HUES64 (cell line): ENCODE measurements around the gene TRMT10C.
"Not testable (repeated sequence)": the region's sequence is repeated elsewhere in the genome, so short reads cannot be mapped to it uniquely, and the experiment has no call there.

ENCODE experiments used
- H3K27ac ChIP-seq: 2 replicates; pipeline ENCODE4 v1.7.0; 2013; ENCODE audit warnings: low read depth, low read length, inconsistent platforms
- H3K27me3 ChIP-seq: 2 replicates; pipeline ENCODE4 v1.6.1; 2013; ENCODE audit warnings: mild to moderate bottlenecking, low read length; ENCODE audit not compliant: insufficient read depth
- H3K36me3 ChIP-seq: 2 replicates; pipeline ENCODE4 v1.6.1; 2013; ENCODE audit warnings: mild to moderate bottlenecking, low read length; ENCODE audit not compliant: insufficient read depth
- H3K4me1 ChIP-seq: 2 replicates; pipeline ENCODE4 v1.6.1; 2013; ENCODE audit warnings: mild to moderate bottlenecking, low read length, moderate library complexity; ENCODE audit not compliant: insufficient read depth
- H3K4me3 ChIP-seq: 2 replicates; pipeline ENCODE4 v1.5.1; 2013; ENCODE audit warnings: mild to moderate bottlenecking, low read length, moderate library complexity
- H3K9ac ChIP-seq: 2 replicates; pipeline ENCODE4 v1.6.1; 2013; ENCODE audit warnings: mild to moderate bottlenecking, low read depth, low read length
- H3K9me3 ChIP-seq: 2 replicates; pipeline ENCODE4 v1.6.1; 2013; ENCODE audit warnings: low read depth, low read length; ENCODE audit not compliant: insufficient read depth
- WGBS: fragments of 150-250, 120-280 bp; methylation state at CpG from one replicate; pipeline ENCODE4 v1.1.7; 2013; ENCODE audit warnings: missing lambda C conversion rate; 5-methylcytosine and 5-hydroxymethylcytosine counted together

The TRMT10C gene

GRCh38 chr3:101530686-101531047 lies 31.0 kb upstream of the TRMT10C start:
- no peaks in the 10 kb centered on the region for H3K27me3 ChIP-seq
- no peaks in the 10 kb centered on the region for H3K36me3 ChIP-seq
- 67% methylated on average over 1 of the region's 2 CpGs for WGBS
- H3K4me1 ChIP-seq = peaks cover 7% of the 10 kb centered on the region
- no peak overlapping the region for H3K9ac ChIP-seq
- peaks cover 13% of the 10 kb centered on the region for H3K9me3 ChIP-seq
- no peak overlapping the region for H3K4me3 ChIP-seq
- peak overlapping the region; percentile 65; the same call in 1 of the 2 replicates for H3K27ac ChIP-seq

- Histone ChIP-seq H3K4me1 (peaks cover 7% of the 10 kb centered on the region), H3K9ac (no peak overlapping the region), H3K27ac (no peak overlapping the region), H3K27me3 (no peaks in the 10 kb centered on the region), H3K36me3 (no peaks in the 10 kb centered on the region), H3K9me3 (peaks cover 12% of the 10 kb centered on the region), H3K4me3 (no peak overlapping the region)
- WGBS = 83% methylated on average over 2 of the region's 2 CpGs
Measured at GRCh38 chr3:101531473-101532086, 30.1 kb upstream of the TRMT10C start.

- H3K4me1 ChIP-seq = peaks cover 7% of the 10 kb centered on the region
- no peak overlapping the region for H3K9ac ChIP-seq
- no peak overlapping the region for H3K4me3 ChIP-seq
- whole genome bisulfite sequencing = 87% methylated on average over 7 of the region's 9 CpGs
- no peak overlapping the region for H3K27ac ChIP-seq
- H3K9me3 ChIP-seq = peaks cover 12% of the 10 kb centered on the region
- H3K27me3 ChIP-seq = no peaks in the 10 kb centered on the region
- H3K36me3 ChIP-seq = no peaks in the 10 kb centered on the region
Measured at GRCh38 chr3:101532783-101533602, 28.7 kb upstream of the TRMT10C start.

- Histone ChIP-seq H3K4me1 (peaks cover 7% of the 10 kb centered on the region), H3K9ac (no peak overlapping the region), H3K4me3 (no peak overlapping the region), H3K36me3 (no peaks in the 10 kb centered on the region), H3K27ac (no peak overlapping the region), H3K27me3 (no peaks in the 10 kb centered on the region), H3K9me3 (peaks cover 12% of the 10 kb centered on the region)
- 92% methylated on average over 1 of the region's 1 CpG for whole genome bisulfite sequencing
Measured at GRCh38 chr3:101533603-101533968, 28.1 kb upstream of the TRMT10C start.

GRCh38 chr3:101535221-101535620 lies 26.4 kb upstream of the TRMT10C start:
- H3K36me3 ChIP-seq = no peaks in the 10 kb centered on the region
- no peak overlapping the region for H3K27ac ChIP-seq
- WGBS = 93% methylated on average over 5 of the region's 5 CpGs
- no peaks in the 10 kb centered on the region for H3K27me3 ChIP-seq
- H3K9me3 ChIP-seq = peaks cover 4% of the 10 kb centered on the region; the same call in 1 of the 2 replicates
- H3K9ac ChIP-seq = no peak overlapping the region
- H3K4me1 ChIP-seq = peaks cover 7% of the 10 kb centered on the region
- no peak overlapping the region for H3K4me3 ChIP-seq

- H3K27ac ChIP-seq = no peak overlapping the region
- H3K36me3 ChIP-seq = no peaks in the 10 kb centered on the region
- no peak overlapping the region for H3K4me3 ChIP-seq
- H3K9ac ChIP-seq = no peak overlapping the region
- H3K4me1 ChIP-seq = peaks cover 7% of the 10 kb centered on the region
- WGBS = 97% methylated on average over 1 of the region's 1 CpG
- H3K9me3 ChIP-seq = no peaks in the 10 kb centered on the region
- H3K27me3 ChIP-seq = no peaks in the 10 kb centered on the region
Measured at GRCh38 chr3:101536266-101536665, 25.4 kb upstream of the TRMT10C start.

GRCh38 chr3:101536955-101537354 lies 24.7 kb upstream of the TRMT10C start:
- WGBS = no CpG with 5 or more reads among the region's 1 CpG
- not testable (repeated sequence) for H3K9me3 ChIP-seq, H3K4me1 ChIP-seq, H3K9ac ChIP-seq, H3K4me3 ChIP-seq, H3K27ac ChIP-seq, H3K27me3 ChIP-seq, H3K36me3 ChIP-seq

GRCh38 chr3:101542957-101543356 lies 18.7 kb upstream of the TRMT10C start:
- H3K9ac ChIP-seq = no peak overlapping the region
- no peak overlapping the region for H3K27ac ChIP-seq
- H3K36me3 ChIP-seq = no peaks in the 10 kb centered on the region
- H3K4me3 ChIP-seq = no peak overlapping the region
- no peaks in the 10 kb centered on the region for H3K27me3 ChIP-seq
- no peaks in the 10 kb centered on the region for H3K4me1 ChIP-seq
- 0 out of 2 replicates have a peak, but pooled peaks cover 5% of the 10 kb centered on the region for H3K9me3 ChIP-seq

GRCh38 chr3:101544161-101544850 lies 17.4 kb upstream of the TRMT10C start:
- 100% methylated on average over 1 of the region's 1 CpG for WGBS
- H3K27ac ChIP-seq = no peak overlapping the region
- no peaks in the 10 kb centered on the region for H3K27me3 ChIP-seq
- no peaks in the 10 kb centered on the region; the same call in 1 of the 2 replicates for H3K4me1 ChIP-seq
- H3K9me3 ChIP-seq = 0 out of 2 replicates have a peak, but pooled peaks cover 5% of the 10 kb centered on the region
- no peak overlapping the region for H3K9ac ChIP-seq
- no peaks in the 10 kb centered on the region for H3K36me3 ChIP-seq
- no peak overlapping the region for H3K4me3 ChIP-seq

- 100% methylated on average over 1 of the region's 2 CpGs for WGBS
- Histone ChIP-seq H3K27me3 (no peaks in the 10 kb centered on the region), H3K36me3 (no peaks in the 10 kb centered on the region), H3K4me1 (no peaks in the 10 kb centered on the region; the same call in 1 of the 2 replicates), H3K4me3 (no peak overlapping the region), H3K27ac (no peak overlapping the region), H3K9me3 (peaks cover 8% of the 10 kb centered on the region; the same call in 1 of the 2 replicates), H3K9ac (no peak overlapping the region)
Measured at GRCh38 chr3:101548527-101549105, 13.1 kb upstream of the TRMT10C start.

- 71% methylated on average over 1 of the region's 1 CpG for WGBS
- Histone ChIP-seq H3K27me3 (no peaks in the 10 kb centered on the region), H3K4me1 (no peaks in the 10 kb centered on the region; the same call in 1 of the 2 replicates), H3K9me3 (peaks cover 8% of the 10 kb centered on the region; the same call in 1 of the 2 replicates), H3K36me3 (no peaks in the 10 kb centered on the region), H3K4me3 (no peak overlapping the region), H3K9ac (no peak overlapping the region), H3K27ac (no peak overlapping the region)
Measured at GRCh38 chr3:101549473-101549872, 12.2 kb upstream of the TRMT10C start.
